ENCODE results near the gene OLFML2A. TPM values are rescaled to one million over a fixed set of nuclear protein-coding genes. Genes with fewer than 3 reads are reported as not detected.
A peak's percentile ranks its signal among the peaks of the same experiment; 100 is the strongest.

The OLFML2A gene
- total RNA-seq, 1 donor from 2014 or later: 7.0 TPM

DNA sequence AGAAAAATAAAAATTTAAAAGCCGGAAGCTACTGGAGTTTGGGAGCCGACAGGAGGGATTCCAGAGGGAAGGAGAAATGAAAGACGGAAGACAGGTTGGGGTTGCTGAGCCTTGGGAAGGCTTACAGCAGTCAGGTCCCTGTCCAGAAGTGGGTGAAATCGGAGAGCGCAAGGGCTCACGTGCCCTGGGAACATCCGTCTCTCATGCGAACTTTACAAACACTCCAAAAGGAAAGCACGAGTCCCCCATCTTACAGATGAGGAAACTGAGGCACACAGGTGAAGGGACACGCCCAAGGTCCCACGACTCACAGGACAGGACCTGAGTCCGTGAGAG, 347 bp upstream of the OLFML2A start:
- H3K4me3 ChIP-seq (ENCODE audit: low read depth, low read length): peak overlapping the region; percentile 44
- no peak for DNase-seq (ENCODE audit: low read depth)
- TF ChIP-seq, protein P1, sequence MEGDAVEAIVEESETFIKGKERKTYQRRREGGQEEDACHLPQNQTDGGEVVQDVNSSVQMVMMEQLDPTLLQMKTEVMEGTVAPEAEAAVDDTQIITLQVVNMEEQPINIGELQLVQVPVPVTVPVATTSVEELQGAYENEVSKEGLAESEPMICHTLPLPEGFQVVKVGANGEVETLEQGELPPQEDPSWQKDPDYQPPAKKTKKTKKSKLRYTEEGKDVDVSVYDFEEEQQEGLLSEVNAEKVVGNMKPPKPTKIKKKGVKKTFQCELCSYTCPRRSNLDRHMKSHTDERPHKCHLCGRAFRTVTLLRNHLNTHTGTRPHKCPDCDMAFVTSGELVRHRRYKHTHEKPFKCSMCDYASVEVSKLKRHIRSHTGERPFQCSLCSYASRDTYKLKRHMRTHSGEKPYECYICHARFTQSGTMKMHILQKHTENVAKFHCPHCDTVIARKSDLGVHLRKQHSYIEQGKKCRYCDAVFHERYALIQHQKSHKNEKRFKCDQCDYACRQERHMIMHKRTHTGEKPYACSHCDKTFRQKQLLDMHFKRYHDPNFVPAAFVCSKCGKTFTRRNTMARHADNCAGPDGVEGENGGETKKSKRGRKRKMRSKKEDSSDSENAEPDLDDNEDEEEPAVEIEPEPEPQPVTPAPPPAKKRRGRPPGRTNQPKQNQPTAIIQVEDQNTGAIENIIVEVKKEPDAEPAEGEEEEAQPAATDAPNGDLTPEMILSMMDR (conservative IDR thresholded peaks at IDR 0.05; ENCODE audit: low read depth, low read length): no peak

DNA sequence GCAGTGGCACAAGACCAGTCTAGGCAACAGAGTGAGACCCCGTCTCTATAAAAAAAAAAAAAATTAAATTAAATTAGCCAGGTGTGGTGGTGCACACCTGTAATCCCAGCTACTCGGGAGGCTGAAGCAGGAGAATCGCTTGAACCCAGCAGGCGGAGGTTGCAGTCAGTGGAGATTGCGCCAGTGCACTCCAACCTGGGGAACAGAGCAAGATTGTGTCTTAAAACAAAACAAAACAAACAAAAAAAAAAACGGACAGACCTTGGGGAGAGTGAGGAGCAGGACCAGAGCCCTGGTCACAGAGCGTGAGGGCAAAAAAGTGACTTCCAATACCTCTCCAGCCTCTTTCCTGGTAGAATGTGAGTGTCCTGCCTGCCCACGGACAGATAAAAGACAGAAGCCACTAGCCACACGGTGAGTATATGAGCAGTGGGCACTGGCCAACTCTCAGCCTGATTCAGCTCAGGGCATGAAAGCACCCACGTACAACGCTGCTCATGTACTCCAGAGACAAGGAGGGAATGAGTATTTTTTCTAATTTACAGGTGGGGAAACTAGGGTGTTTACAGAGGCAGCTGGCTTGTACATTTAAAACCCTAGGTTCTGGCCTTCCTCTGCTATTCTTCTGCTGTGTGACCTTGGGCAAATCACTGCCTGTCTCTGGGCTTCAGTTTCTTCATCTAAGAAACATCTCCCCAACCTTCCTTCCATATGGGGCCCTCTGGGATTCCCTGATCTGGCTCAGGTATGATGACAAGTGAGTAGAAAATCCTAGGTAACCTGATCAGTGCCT, 1.8 kb downstream of the OLFML2A start:
- DNase-seq (ENCODE audit: low read depth): no peak
- H3K4me3 ChIP-seq (ENCODE audit: low read depth, low read length): no peak overlapping the region
- TF ChIP-seq, protein P1 (conservative IDR thresholded peaks at IDR 0.05; ENCODE audit: low read depth, low read length): no peak

DNA sequence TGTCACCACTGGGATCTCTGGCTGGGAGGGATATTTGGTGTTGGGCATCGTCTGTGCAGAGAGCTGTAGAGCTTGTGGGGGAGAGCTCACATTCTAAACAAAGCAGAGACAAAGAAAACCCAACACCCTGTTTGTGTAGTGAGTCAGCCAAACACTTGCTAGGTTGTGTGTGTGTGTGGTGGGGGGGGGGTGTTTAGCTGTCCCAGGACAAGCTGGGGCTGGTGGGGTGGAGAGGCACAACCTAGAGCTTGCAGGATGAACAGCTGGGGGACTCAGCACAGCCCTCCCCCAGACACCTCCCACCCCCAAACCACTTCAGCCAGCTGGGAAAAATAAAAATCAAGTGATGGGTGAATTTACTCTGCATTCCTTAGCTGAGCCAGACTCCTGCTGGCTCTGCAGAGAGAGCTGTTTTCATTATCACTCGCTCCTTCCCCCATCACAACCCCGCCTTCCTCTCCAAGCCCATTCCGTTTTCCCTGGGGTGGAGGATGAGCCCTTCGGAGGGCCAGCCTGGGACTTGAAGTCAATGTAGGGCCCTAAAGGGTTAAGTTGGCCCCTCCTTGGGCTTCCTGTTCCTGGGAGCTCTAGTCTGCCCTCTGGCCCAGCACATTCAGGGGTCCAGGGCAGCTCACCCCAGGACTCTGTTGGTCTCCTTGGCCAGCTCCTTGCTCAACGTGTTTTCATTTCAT, 2.6 kb downstream of the OLFML2A start:
- no peak overlapping the region for H3K4me3 ChIP-seq (ENCODE audit: low read depth, low read length)
- TF ChIP-seq, protein P1 (conservative IDR thresholded peaks at IDR 0.05; ENCODE audit: low read depth, low read length): no peak

DNA sequence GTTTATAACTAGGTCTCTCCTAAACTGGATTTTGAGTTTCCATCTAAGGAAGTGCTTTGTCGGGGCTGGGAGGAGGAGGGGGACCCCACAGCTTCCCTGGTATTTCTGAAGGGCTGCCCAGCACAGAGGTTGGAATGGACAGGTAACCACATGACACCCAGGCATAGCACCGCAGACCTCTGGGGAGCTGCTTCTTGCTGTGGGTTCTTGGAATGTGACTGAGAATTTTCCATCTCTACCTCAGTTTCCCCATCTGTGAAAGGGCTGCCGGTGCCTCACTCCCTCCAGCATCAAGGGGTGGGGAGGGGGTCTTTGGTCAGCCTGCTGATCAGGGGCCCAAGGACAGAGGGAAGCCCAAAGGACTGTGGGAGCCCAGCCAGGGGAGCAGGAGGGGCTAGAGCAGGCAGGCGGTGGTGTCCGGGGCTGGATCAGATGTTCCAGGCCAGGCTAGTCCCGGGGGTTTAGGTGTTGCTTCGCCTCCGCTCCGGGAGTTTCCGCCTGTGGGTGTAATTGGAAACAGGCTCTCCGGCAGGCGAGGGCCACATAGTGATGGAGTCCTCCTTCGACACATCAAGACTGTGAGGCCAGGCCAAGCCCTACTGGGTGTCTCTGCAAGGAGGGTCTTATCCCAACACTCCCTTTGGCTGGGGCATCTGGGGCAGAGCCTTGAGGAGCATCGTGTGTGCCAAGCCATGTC, 3.3 kb downstream of the OLFML2A start:
- TF ChIP-seq, protein P1 (conservative IDR thresholded peaks at IDR 0.05; ENCODE audit: low read depth, low read length): no peak
- no peak for DNase-seq (ENCODE audit: low read depth)
- no peak overlapping the region for H3K4me3 ChIP-seq (ENCODE audit: low read depth, low read length)

More for the DNA sequence above, 2.6 kb downstream of the OLFML2A start:
- DNase-seq (ENCODE audit: low read depth): no peak

DNA sequence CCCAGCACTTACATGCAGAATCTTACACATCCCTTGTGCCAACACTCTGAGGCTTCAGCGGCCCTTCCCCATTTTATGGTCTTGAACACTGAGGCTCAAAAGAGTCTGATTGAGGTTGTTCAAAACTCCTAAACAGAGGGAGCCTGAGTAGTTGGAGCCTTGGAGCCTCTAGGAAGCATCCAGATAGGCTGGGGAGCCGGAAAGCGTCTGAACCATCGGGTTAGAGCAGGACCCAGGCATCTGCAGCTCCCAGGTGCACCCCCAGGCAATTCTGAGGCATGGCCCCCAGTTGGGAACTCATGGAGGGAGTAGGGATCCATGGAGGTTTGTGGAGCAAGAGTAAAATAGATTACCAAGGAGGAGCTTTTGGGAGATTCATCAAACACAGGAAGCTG, 3.8 kb downstream of the OLFML2A start:
- TF ChIP-seq, protein P1 (conservative IDR thresholded peaks at IDR 0.05; ENCODE audit: low read depth, low read length): no peak
- H3K4me3 ChIP-seq (ENCODE audit: low read depth, low read length): no peak overlapping the region
- no peak for DNase-seq (ENCODE audit: low read depth)

DNA sequence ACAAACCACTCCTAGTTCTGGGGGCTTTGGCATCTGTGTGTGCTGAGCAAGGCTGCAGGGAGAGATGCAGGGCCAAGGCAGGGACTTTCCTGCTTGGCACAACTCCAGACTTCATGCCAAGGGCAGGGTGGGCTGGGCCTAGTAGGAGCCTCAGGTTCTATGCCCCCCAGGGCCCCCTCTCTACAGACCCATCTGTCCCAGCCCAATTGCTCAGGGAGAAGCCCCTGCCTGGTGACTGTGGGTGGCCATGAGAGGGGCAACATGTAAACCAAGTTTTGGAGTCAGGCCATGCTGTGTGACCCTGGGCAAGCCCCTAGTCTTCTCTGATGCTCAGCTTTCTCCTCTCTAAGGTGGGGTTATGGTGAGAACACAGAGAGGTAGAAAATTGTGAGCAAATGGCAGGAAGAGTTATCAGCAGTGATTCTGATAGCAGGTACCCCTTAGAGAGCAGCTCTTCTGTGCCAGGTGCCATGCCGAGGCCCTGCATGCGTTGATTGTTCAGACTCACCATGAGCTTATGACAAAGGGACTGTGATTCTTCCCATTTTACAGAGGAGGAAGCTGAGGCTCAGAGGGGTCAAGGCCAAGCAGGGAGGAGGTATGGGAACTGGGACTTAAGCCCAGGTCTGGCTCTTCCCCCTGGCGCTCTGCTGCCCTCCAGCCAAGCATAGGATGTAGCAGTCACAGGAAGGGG, 5.2 kb downstream of the OLFML2A start:
- DNase-seq (ENCODE audit: low read depth): no peak
- TF ChIP-seq, protein P1 (conservative IDR thresholded peaks at IDR 0.05; ENCODE audit: low read depth, low read length): no peak
- no peak overlapping the region for H3K4me3 ChIP-seq (ENCODE audit: low read depth, low read length)

Measured in epithelial cell of proximal tubule (primary cell).